H1 (cell line): ENCODE data around the gene PDSS1. TPM values are rescaled to one million over a fixed set of nuclear protein-coding genes. Genes with fewer than 3 reads are reported as not detected.

ENCODE experiments used
- CTCF ChIA-PET: fragments of 300-600 bp; sonication (Branson Sonifier 250); formaldehyde crosslinking; loops from one replicate; lab custom pipeline; 2021; ENCODE audit not compliant: partially characterized antibody; lab: Charles Lee
- POLR2A ChIA-PET: fragments of 300-600 bp; sonication (Branson Sonifier 250); formaldehyde crosslinking; loops from one replicate; lab custom pipeline; 2021; ENCODE audit warnings: inconsistent platforms; ENCODE audit not compliant: partially characterized antibody; lab: Charles Lee
- DNase-seq, 2 experiments: peaks; one replicate each; pipeline versions ENCODE4 v3.0.0 to v3.0.0-alpha.2; 2010 to 2022; ENCODE audit warnings: low spot score in 2 of 2, low read depth in 1 of 2, mixed read lengths in 1 of 2
- FAIRE-seq: peaks from 2 replicates; lab custom pipeline; 2011; peaks lifted over from hg19 to GRCh38; lab: Jason Lieb, UNC
- H2AFZ ChIP-seq: 2 replicates; pipeline ENCODE4 v1.8.1; 2012; ENCODE audit warnings: low read length, inconsistent platforms
- H2AK5ac ChIP-seq: 2 replicates; pipeline ENCODE4 v1.6.1; 2013; ENCODE audit warnings: low read depth, low read length
- H2BK120ac ChIP-seq: replicated peaks from 2 replicates; pipeline ENCODE3; 2013; ENCODE audit warnings: low read depth, low read length, inconsistent platforms
- H2BK12ac ChIP-seq: 2 replicates; pipeline ENCODE4 v1.6.1; 2013; ENCODE audit warnings: low read depth, low read length
- H2BK15ac ChIP-seq: 2 replicates; pipeline ENCODE4 v1.6.1; 2013; ENCODE audit warnings: low read length
- H2BK20ac ChIP-seq: 2 replicates; pipeline ENCODE4 v1.6.1; 2013; ENCODE audit warnings: low read length
- H2BK5ac ChIP-seq: 2 replicates; pipeline ENCODE4 v1.6.1; 2013; ENCODE audit warnings: low read depth, low read length
- H3K14ac ChIP-seq: 2 replicates; pipeline ENCODE4 v1.6.1; 2013; ENCODE audit warnings: inconsistent platforms; ENCODE audit not compliant: insufficient read length
- H3K18ac ChIP-seq: 2 replicates; pipeline ENCODE4 v1.6.1; 2013; ENCODE audit warnings: low read length; ENCODE audit errors: extremely low read depth
- H3K23ac ChIP-seq: 2 replicates; pipeline ENCODE4 v1.6.1; 2013; ENCODE audit warnings: inconsistent platforms; ENCODE audit not compliant: insufficient read length
- H3K23me2 ChIP-seq: 2 replicates; pipeline ENCODE4 v1.6.1; 2013; ENCODE audit warnings: low read depth, low read length
- H3K27ac ChIP-seq: 2 replicates; pipeline ENCODE4 v1.6.1; 2011; ENCODE audit warnings: low read depth, low read length, inconsistent platforms
- H3K27me3 ChIP-seq, 4 experiments: replicated peaks in 1 of 4; 1 replicate in 1 of 4; 2 replicates in 3 of 4; pipeline versions ENCODE4 v1.6.1 to v1.8.1; 2011 to 2013; ENCODE audit warnings: low read length in 3 of 4, mild to moderate bottlenecking in 3 of 4, inconsistent platforms in 2 of 4, mixed read lengths in 2 of 4, moderate library complexity in 1 of 4; ENCODE audit not compliant: control insufficient read depth in 3 of 4, insufficient read depth in 3 of 4; ENCODE audit errors: extremely low read depth in 1 of 4
- H3K36me3 ChIP-seq, 4 experiments: 2 replicates each; pipeline versions ENCODE4 v1.6.1 to v1.8.1; 2011 to 2013; ENCODE audit warnings: mild to moderate bottlenecking in 4 of 4, low read length in 3 of 4, moderate library complexity in 2 of 4, control low read depth in 1 of 4, inconsistent platforms in 1 of 4; ENCODE audit not compliant: insufficient read depth in 4 of 4, control insufficient read depth in 2 of 4
- H3K4ac ChIP-seq: replicated peaks from 2 replicates; pipeline ENCODE3; 2013; ENCODE audit warnings: low read length, low read depth, mixed read lengths, inconsistent platforms; ENCODE audit not compliant: insufficient read length
- H3K4me1 ChIP-seq, 4 experiments: replicated peaks in 1 of 4; 1 replicate in 1 of 4; 2 replicates in 3 of 4; pipeline versions ENCODE4 v1.6.1 to v1.8.1; 2011 to 2013; ENCODE audit warnings: low read length in 3 of 4, inconsistent platforms in 2 of 4, mixed read lengths in 1 of 4; ENCODE audit not compliant: insufficient read depth in 4 of 4, control insufficient read depth in 3 of 4
- H3K4me2 ChIP-seq, 2 experiments: 2 replicates each; pipeline versions ENCODE4 v1.6.1 to v1.8.1; 2011 to 2013; ENCODE audit warnings: low read depth in 2 of 2, low read length in 2 of 2, control low read depth in 1 of 2, inconsistent platforms in 1 of 2, mild to moderate bottlenecking in 1 of 2; ENCODE audit not compliant: insufficient read depth in 1 of 2
- H3K4me3 ChIP-seq, 4 experiments: fragments of 200-600, 300-600 bp in 1 of 4; sonication (generic), shearing (Covaris generic), sonication (Bioruptor Twin) in 1 of 4; 2 replicates each; pipeline versions ENCODE4 v1.5.1 to v1.8.1; 2011 to 2016; ENCODE audit warnings: low read length in 4 of 4, low read depth in 3 of 4, control low read depth in 2 of 4, inconsistent platforms in 2 of 4, mild to moderate bottlenecking in 2 of 4, mixed read lengths in 1 of 4, moderate library complexity in 1 of 4; ENCODE audit not compliant: insufficient read depth in 2 of 4; ENCODE audit errors: extremely low read depth in 1 of 4
- H3K56ac ChIP-seq: replicated peaks from 2 replicates; pipeline ENCODE3; 2013; ENCODE audit warnings: low read depth, mild to moderate bottlenecking, mixed read lengths, low read length, inconsistent platforms; ENCODE audit not compliant: insufficient read length
- H3K79me1 ChIP-seq: 2 replicates; pipeline ENCODE4 v1.6.1; 2013; ENCODE audit warnings: low read depth, low read length, control low read depth
- H3K79me2 ChIP-seq, 2 experiments: 2 replicates each; pipeline versions ENCODE4 v1.6.1 to v1.8.1; 2012 to 2013; ENCODE audit warnings: low read length in 2 of 2, mild to moderate bottlenecking in 2 of 2, inconsistent platforms in 1 of 2; ENCODE audit not compliant: insufficient read depth in 2 of 2, control insufficient read depth in 1 of 2
- H3K9ac ChIP-seq, 4 experiments: replicated peaks in 1 of 4; 1 replicate in 1 of 4; 2 replicates in 3 of 4; pipeline versions ENCODE4 v1.6.1 to v1.8.1; 2011 to 2013; ENCODE audit warnings: low read depth in 3 of 4, low read length in 3 of 4, control low read depth in 2 of 4, mild to moderate bottlenecking in 2 of 4, moderate library complexity in 2 of 4, inconsistent platforms in 1 of 4; ENCODE audit errors: extremely low read depth in 1 of 4
- H3K9me3 ChIP-seq, 2 experiments: 2 replicates each; pipeline versions ENCODE4 v1.6.1 to v1.8.1; 2012 to 2013; ENCODE audit warnings: mild to moderate bottlenecking in 2 of 2, moderate library complexity in 2 of 2, control low read depth in 1 of 2, inconsistent platforms in 1 of 2, low read depth in 1 of 2, low read length in 1 of 2, mixed read lengths in 1 of 2; ENCODE audit not compliant: insufficient read depth in 2 of 2
- H4K20me1 ChIP-seq, 2 experiments: replicated peaks in 1 of 2; 2 replicates each; pipeline versions ENCODE3 to v1.8.1; 2011 to 2013; ENCODE audit warnings: inconsistent platforms in 2 of 2, low read length in 2 of 2, mild to moderate bottlenecking in 1 of 2; ENCODE audit not compliant: insufficient read depth in 2 of 2, control insufficient read depth in 1 of 2
- H4K5ac ChIP-seq: 2 replicates; pipeline ENCODE4 v1.6.1; 2013; ENCODE audit warnings: low read length, low read depth, mixed read lengths, inconsistent platforms; ENCODE audit not compliant: insufficient read length
- H4K8ac ChIP-seq: 2 replicates; pipeline ENCODE4 v1.8.0; 2013; ENCODE audit warnings: mild to moderate bottlenecking, moderate library complexity, low read length, inconsistent platforms; ENCODE audit not compliant: insufficient read depth; ENCODE audit errors: extremely low read depth
- H4K91ac ChIP-seq: replicated peaks from 2 replicates; pipeline ENCODE3; 2013; ENCODE audit warnings: low read length, mixed read lengths, inconsistent platforms; ENCODE audit not compliant: insufficient read length
- ASH2L ChIP-seq: fragments of 200-600, 300-600 bp; sonication (generic); IDR thresholded peaks from one replicate; pipeline ENCODE4 v1.7.1; 2017; ENCODE audit warnings: low read length
- CHD1 ChIP-seq: IDR thresholded peaks from 2 replicates; pipeline ENCODE4 v1.6.1; 2012; ENCODE audit warnings: low read depth, low read length, improper control_type of control experiment
- JUND ChIP-seq: IDR thresholded peaks from 2 replicates; pipeline ENCODE4 v1.6.1; 2011; ENCODE audit warnings: mild to moderate bottlenecking, improper control_type of control experiment, low read length
- KDM1A ChIP-seq: fragments of 200-600, 300-600 bp; sonication (generic); IDR thresholded peaks from 2 replicates; pipeline ENCODE4 v1.7.1; 2016; ENCODE audit warnings: mild to moderate bottlenecking, low read length, borderline replicate concordance
- KDM4A ChIP-seq: IDR thresholded peaks from one replicate; pipeline ENCODE4 v1.7.1; 2012; ENCODE audit warnings: low read depth, mild to moderate bottlenecking, moderate library complexity, low read length, inconsistent platforms; ENCODE audit not compliant: severe bottlenecking
- KDM5A ChIP-seq: fragments of 200-600 bp; IDR thresholded peaks from 2 replicates; pipeline ENCODE4 v1.7.1; 2012; ENCODE audit warnings: mild to moderate bottlenecking, low read length, inconsistent platforms, mixed read lengths
- RXRA ChIP-seq: IDR thresholded peaks from 2 replicates; pipeline ENCODE4 v1.6.1; 2011; ENCODE audit warnings: low read depth, mild to moderate bottlenecking, low read length, moderate library complexity; ENCODE audit not compliant: insufficient read depth
- SAP30 ChIP-seq: fragments of 300-600 bp; sonication (generic); IDR thresholded peaks from 2 replicates; pipeline ENCODE4 v1.7.1; 2012; ENCODE audit warnings: low read length, moderate library complexity, mild to moderate bottlenecking, inconsistent platforms; ENCODE audit not compliant: insufficient read depth, insufficient replicate concordance
- SP2 ChIP-seq: IDR thresholded peaks from 2 replicates; pipeline ENCODE4 v1.6.1; 2012; ENCODE audit warnings: mild to moderate bottlenecking, low read length, inconsistent platforms
- TCF12 ChIP-seq: IDR thresholded peaks from 2 replicates; pipeline ENCODE4 v1.6.1; 2011; ENCODE audit warnings: low read depth, mild to moderate bottlenecking, low read length
- USF2 ChIP-seq: IDR thresholded peaks from 2 replicates; pipeline ENCODE4 v1.6.1; 2011; ENCODE audit warnings: low read length, improper control_type of control experiment
- WGBS, 2 experiments: shearing (Covaris generic) in 1 of 2; methylation state at CpG; one replicate each; pipeline versions ENCODE4 v1.1.6 to v1.1.7; 2013 to 2015; ENCODE audit warnings: low lambda C conversion rate in 2 of 2, mixed read lengths in 2 of 2, inconsistent platforms in 1 of 2, low coverage in 1 of 2, missing lambda C conversion rate in 1 of 2; ENCODE audit not compliant: insufficient replicate concordance in 2 of 2, insufficient coverage in 1 of 2, insufficient read length in 1 of 2; ENCODE audit errors: extremely low coverage in 1 of 2, missing lambda C conversion rate in 1 of 2; 5-methylcytosine and 5-hydroxymethylcytosine counted together
- polyA plus RNA-seq, 7 experiments: library from polyadenylated mRNA; depleted of rRNA in 3 of 7; stranded (reverse) in 5 of 7; unstranded in 2 of 7; fragments of >200 nt in 5 of 7; fragments of 200-250 nt in 2 of 7; gene quantifications; 1 replicate in 5 of 7; 2 replicates in 1 of 7; 4 replicates in 1 of 7; pipeline versions ENCODE4 v1.2.1 to v1.2.3, GENCODE V29; 2011 to 2013; ENCODE audit warnings: missing spikeins in 2 of 7, mixed read lengths in 2 of 7
- total RNA-seq: library from RNA; stranded (reverse); fragmentation: NEBNext Ultra II Directional; extraction: Animal tissue kit (Norgen Biotek cat#: 25700); gene quantifications from 2 replicates; pipeline ENCODE4 v1.2.1, GENCODE V29; 2021

PDSS1 gene
- total and polyA plus RNA-seq, 2 of the 8 experiments (the other 6 are each of a cell fraction or from before 2014, with no cell fraction given) = 21.3 to 26.0 TPM

DNA sequence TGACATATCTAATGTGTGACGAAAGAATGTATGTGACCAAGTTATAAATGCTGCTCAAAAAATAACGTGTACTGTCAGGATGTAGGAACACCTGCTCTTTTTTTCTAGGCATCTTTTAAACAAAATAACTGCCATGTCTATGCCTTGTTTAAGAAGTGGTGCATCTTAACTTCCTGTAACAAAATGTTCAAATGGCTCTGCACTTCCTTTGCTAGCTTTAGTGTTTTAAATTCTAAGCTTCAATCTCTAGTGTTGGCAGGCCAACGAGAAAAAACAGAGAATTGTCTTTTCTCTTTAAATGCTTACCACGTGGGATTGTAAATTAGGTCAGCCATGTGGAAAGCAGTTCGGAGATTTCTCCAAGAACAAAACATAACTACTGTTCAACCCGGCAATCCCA lies 14.6 kb upstream of the PDSS1 start:
- no peak overlapping the region for H3K4me2 ChIP-seq
- no peak overlapping the region for H4K8ac ChIP-seq
- no peaks in the 10 kb centered on the region for H3K36me3 ChIP-seq
- H2BK120ac ChIP-seq = no peak overlapping the region
- H3K56ac ChIP-seq = no peak overlapping the region
- H2BK15ac ChIP-seq = no peak overlapping the region
- no peak overlapping the region for H3K27ac ChIP-seq
- no peaks in the 10 kb centered on the region for H3K9me3 ChIP-seq
- no peak overlapping the region for H3K4ac ChIP-seq
- H3K4me3 ChIP-seq = no peak overlapping the region
- no peaks in the 10 kb centered on the region for H3K23me2 ChIP-seq
- no peak overlapping the region for H2BK20ac ChIP-seq
- ChIA-PET CTCF (interaction anchor here (0.9 to 1.0 kb wide), 4 partner anchors 9 to 523 kb away, joined by 3 read pairs; no protein-coding TSS in a partner anchor), POLR2A (no interaction called here)
- H2AFZ ChIP-seq = no peak overlapping the region
- no peak overlapping the region for H3K23ac ChIP-seq
- H3K14ac ChIP-seq = no peak overlapping the region
- TF ChIP-seq ASH2L = no peak
- TF ChIP-seq TCF12 = no peak
- no peak for TF ChIP-seq SP2
- TF ChIP-seq JUND = no peak
- TF ChIP-seq KDM4A = no peak
- TF ChIP-seq KDM5A = no peak
- TF ChIP-seq USF2 = no peak
- no peak for TF ChIP-seq CHD1
- no peak for TF ChIP-seq SAP30
- no peak for TF ChIP-seq KDM1A
- TF ChIP-seq RXRA = no peak
- H3K27me3 ChIP-seq = no peaks in the 10 kb centered on the region
- H4K91ac ChIP-seq = no peak overlapping the region
- no peak overlapping the region for H3K9ac ChIP-seq
- no peak overlapping the region for H2BK12ac ChIP-seq
- no peaks in the 10 kb centered on the region for H3K79me1 ChIP-seq
- no peak for DNase-seq
- no peaks in the 10 kb centered on the region for H3K79me2 ChIP-seq
- H4K5ac ChIP-seq = no peak overlapping the region
- H2BK5ac ChIP-seq = no peak overlapping the region
- WGBS, 2 experiments = 86% methylated on average over 6 of the region's 6 CpGs; no CpG with 5 or more reads in 1 of the 2 experiments
- no peaks in the 10 kb centered on the region for H3K4me1 ChIP-seq
- FAIRE-seq = no peak
- H2AK5ac ChIP-seq = no peak overlapping the region
- H4K20me1 ChIP-seq = no peaks in the 10 kb centered on the region
- H3K18ac ChIP-seq = no peak overlapping the region
